GM23338 (cell line): Measurements from ENCODE around the gene GOLGA2.

Experiments used
- CREB1 ChIP-seq: fragments of 250-450 bp; sonication (Bioruptor Pico); IDR thresholded peaks from 2 replicates; pipeline ENCODE4 v1.5.0; 2020; ENCODE audit warnings: low read depth, mild to moderate bottlenecking, moderate library complexity
- CTCF ChIP-seq, 2 experiments: fragments of 200-600 bp in 1 of 2; sonication (generic) in 1 of 2; conservative IDR thresholded peaks; 2 replicates each; pipeline versions ENCODE4 v1.5.1 to v1.6.1; 2016 to 2017; ENCODE audit warnings: antibody characterized with exemption in 2 of 2, low read depth in 2 of 2, mild to moderate bottlenecking in 2 of 2, moderate library complexity in 1 of 2
- ETS1 ChIP-seq: IDR thresholded peaks from 2 replicates; pipeline ENCODE4 v1.6.1; 2016; ENCODE audit warnings: antibody characterized with exemption
- EZH2 ChIP-seq: fragments of 200-600 bp; sonication (generic); IDR thresholded peaks from one replicate; pipeline ENCODE4 v1.8.0; 2017; ENCODE audit warnings: antibody characterized with exemption, mild to moderate bottlenecking, low read depth; ENCODE audit not compliant: unreplicated experiment
- EZH2phosphoT487 ChIP-seq: fragments of 200-600 bp; sonication (generic); IDR thresholded peaks from one replicate; pipeline ENCODE4 v1.8.1; 2018; ENCODE audit warnings: antibody characterized with exemption; ENCODE audit not compliant: unreplicated experiment
- JUNB ChIP-seq: IDR thresholded peaks from one replicate; pipeline ENCODE4 v1.6.1; 2016; ENCODE audit warnings: antibody characterized with exemption; ENCODE audit not compliant: unreplicated experiment
- NANOG ChIP-seq: IDR thresholded peaks from 2 replicates; pipeline ENCODE4 v1.6.1; 2016; ENCODE audit warnings: antibody characterized with exemption, borderline replicate concordance
- POLR2AphosphoS5 ChIP-seq: IDR thresholded peaks from 2 replicates; pipeline ENCODE4 v1.6.1; 2016; ENCODE audit warnings: antibody characterized with exemption, low read depth
- REST ChIP-seq: IDR thresholded peaks from one replicate; pipeline ENCODE4 v1.6.1; 2018; ENCODE audit warnings: antibody characterized with exemption; ENCODE audit not compliant: unreplicated experiment
- ZNF114 ChIP-seq: fragments of 250-450 bp; sonication (Bioruptor Pico); IDR thresholded peaks from 2 replicates; pipeline ENCODE4 v1.5.0; 2020; ENCODE audit warnings: mild to moderate bottlenecking, moderate library complexity
- ZNF462 ChIP-seq: fragments of 250-450 bp; sonication (Bioruptor Pico); IDR thresholded peaks from 2 replicates; pipeline ENCODE4 v1.5.0; 2020; ENCODE audit warnings: mild to moderate bottlenecking, moderate library complexity

- TF ChIP-seq CTCF (conservative IDR thresholded peaks at IDR 0.05; ENCODE audit: low read depth in 2 of 2): no peak
- no peak for TF ChIP-seq REST
- no peak for TF ChIP-seq EZH2
- TF ChIP-seq EZH2phosphoT487: no peak
- TF ChIP-seq POLR2AphosphoS5: no peak
- TF ChIP-seq ZNF462 (CRISPR knock-in tag): no peak
- no peak for TF ChIP-seq JUNB
- TF ChIP-seq ETS1: no peak
- no peak for TF ChIP-seq CREB1 (CRISPR knock-in tag)
- no peak for TF ChIP-seq NANOG
- no peak for TF ChIP-seq ZNF114
Measured at GRCh38 chr9:128246471-128246870, 29.3 kb downstream of the GOLGA2 start.
